Measurements from ENCODE around the gene MRPL58.

The MRPL58 gene

DNA sequence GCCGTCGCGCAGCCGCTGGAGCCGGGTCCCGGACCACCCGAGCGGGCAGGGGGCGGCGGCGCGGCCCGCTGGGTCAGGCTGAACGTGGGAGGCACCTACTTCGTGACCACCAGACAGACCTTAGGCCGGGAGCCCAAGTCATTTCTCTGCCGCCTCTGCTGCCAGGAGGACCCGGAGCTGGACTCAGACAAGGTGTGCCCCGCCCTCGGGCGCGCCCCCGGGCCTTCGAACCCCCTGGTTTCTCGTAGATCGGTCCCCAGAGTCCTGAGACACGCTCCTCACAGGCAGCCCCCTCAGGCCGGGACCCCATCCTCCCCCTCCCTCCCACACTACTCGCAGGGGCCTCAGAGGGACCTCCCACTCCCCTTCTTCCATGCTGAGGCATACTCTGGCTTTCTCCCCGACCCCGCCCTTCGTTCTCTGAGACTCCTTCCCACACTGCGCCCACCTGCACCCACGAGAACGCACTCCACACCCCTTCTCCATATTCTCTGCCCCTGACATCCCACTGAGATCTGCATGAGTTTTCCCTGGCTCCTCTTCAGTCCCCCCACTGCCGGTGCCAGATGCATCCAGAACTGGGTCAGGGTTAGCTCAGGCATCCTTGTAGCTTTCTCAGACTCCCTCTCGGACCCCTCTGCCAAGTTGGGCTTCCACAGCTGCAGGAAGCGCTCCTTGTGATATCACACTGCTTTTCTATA is 35.1 kb downstream of the MRPL58 start:
- DNase-seq (ENCODE audit: low spot score) = no peak

DNA sequence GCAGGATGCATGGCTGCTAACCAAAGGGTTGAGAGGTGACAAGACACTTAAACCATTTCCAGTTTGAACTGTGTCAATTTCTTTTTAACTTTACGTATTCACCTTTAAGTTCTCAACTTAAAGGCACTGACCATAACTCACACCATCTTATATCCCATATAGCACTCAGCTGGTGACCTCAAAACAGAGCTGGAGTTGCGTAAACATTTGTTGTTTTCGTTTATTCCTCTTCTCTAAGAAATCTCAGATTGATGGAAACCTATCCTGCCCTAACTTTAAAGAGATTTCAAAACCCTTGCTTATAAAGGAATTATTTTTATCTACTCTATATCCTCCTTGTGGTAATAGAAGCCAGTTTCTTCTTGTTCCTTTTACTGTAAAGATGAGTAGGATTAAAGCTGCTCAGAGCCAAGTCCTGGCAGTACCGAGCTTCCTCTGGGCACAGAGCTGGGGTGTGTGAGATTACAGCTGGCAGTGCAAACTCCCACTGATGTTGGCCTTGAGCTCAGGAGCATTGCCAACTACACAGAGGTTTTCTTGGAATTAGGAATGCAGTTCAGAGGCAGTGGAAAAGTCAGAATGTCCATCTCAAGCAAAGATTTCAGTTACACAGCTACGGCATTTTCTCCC is 35.9 kb downstream of the MRPL58 start:
- peak; percentile 33 for DNase-seq (ENCODE audit: low spot score)

DNA sequence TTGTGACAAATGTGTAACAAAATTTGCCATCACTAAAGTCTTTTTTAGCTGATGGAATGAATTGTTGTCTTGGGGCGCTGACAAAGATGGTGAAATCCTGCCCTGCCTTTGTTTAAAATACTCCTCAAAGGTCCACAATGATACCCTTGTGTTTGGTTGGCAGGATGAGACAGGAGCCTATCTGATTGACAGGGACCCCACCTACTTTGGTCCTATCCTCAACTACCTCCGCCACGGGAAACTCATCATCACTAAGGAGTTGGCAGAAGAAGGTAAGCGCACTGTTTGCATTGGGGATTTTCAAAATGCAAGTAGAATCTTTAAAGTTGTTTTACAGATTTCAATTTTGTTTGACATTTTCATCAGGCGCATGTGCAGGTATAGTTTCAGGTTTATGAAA is 36.6 kb downstream of the MRPL58 start:
- DNase-seq (ENCODE audit: low spot score) = no peak

GRCh38 chr17:75049706-75050105 is 37.2 kb downstream of the MRPL58 start:
- DNase-seq (ENCODE audit: low spot score) = no peak

DNA sequence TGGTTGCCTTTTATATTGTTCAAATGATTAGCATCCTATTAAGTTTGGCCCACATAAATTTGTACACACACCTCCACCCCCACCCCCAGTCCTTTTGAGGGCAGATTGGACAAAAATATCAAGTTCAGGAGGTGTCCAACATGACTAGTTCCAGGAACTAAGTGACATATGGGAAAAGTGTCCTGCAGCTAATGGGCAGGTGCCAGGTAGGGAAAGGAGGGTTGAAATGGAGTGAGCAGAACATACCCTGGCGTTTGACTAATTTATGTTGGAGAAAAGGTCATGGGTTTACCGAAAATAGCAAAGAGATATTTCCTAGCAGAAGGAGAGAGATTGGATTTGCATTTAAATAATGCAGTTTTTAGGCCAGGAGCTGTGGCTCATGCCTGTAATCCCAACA is 39.5 kb downstream of the MRPL58 start:
- DNase-seq (ENCODE audit: low spot score) = no peak

DNA sequence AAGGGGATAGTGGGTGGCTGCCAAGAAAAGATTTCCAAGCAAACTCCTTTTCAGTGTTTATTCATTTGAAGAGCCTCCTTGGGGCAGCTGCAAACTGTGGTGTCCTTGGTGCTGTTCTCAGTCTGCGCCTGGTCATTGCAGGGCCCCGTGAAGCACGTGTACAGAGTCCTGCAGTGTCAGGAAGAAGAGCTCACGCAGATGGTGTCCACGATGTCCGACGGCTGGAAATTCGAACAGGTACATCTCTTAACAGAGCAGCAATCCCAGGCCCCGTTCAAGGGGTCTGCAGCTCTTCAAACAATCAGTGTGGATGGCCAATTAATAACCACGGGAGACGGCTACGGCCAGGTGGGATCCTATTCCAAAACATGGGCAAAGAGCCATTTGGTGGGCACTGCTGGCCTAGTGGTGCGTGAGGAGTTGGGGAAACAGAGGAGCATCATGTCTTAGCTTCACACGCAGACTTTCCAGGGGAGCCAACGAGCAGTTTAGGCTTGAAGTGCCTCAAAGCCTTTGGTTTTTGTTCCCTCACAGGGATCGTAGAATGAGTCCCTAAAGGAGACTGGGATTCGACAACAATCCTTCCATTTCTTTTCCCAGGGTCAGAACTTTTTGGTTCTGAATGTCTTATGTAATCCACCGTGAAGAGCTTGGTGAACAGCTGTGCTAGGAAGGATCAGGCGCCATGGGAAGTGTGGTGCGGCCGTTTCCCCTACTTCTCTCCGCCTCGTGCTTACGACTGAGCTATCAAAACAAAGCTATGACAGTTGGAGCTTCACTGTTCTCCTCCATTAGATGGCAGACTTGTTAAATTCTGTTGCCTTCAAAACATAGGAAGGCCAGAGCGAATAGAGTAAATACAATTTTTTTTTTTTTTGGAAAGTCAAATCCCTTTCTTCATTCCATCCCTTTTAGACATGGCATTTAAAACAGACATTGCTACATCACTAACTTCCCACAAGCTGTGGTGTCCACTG is 47.2 kb downstream of the MRPL58 start:
- peak; percentile 74 for DNase-seq (ENCODE audit: low spot score)

DNA sequence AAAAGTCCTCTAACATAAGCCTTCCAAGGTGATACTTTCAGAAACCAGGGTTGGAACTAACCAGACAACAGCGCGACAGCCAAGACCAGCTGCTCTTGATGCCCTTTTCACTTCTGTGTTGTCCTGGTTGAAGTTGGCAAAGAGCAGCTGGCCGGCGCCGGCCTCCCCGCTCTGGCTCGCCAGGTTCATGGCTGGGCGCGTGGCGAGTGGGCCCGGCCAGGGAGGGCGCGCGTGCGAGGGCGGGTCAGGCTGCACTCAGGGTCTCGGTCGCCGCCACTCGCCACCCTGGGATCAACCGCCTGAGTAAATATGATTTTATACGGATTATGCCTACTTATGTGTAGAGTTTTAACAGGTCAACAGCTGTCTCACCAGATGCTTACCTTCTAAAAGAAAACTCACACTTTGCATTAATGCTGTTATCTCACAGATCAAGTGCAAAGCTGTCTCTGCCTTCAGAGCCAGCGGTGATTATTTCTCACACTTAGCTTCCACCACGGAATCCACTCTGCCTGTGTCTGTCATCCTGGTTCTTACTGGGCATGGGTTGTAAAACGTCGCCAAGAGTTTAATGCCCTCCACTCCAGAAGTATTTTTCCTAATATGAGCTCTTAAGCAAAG is 48.1 kb downstream of the MRPL58 start:
- DNase-seq (ENCODE audit: low spot score) = no peak

DNA sequence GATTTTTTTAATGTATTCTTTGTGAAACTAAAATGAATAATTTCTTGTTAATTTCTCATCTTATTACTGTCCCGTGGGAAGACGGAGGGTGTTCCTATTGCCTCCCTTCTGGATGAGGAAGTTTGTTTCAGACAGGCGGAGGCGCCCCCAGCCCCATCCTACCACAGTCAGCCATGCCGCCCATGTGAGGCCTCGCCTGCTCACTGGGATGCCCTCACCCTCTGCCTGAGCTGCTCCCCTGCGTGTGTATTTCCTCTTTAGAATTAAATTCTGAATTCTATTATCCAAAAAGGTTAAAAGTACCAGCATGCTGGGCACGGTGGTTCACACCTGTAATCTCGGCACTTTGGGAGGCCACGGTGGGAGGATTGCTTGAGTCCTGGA is 48.6 kb downstream of the MRPL58 start:
- DNase-seq (ENCODE audit: low spot score) = no peak

GRCh38 chr17:75061618-75062017 is 49.1 kb downstream of the MRPL58 start:
- DNase-seq (ENCODE audit: low spot score) = no peak

GRCh38 chr17:75063201-75063600 is 50.7 kb downstream of the MRPL58 start:
- no peak for DNase-seq (ENCODE audit: low spot score)

- no peak for DNase-seq (ENCODE audit: low spot score)
These were observed 51.2 kb downstream of the MRPL58 start for GRCh38 chr17:75063626-75064025.

GRCh38 chr17:75064040-75064439 is 51.6 kb downstream of the MRPL58 start:
- no peak for DNase-seq (ENCODE audit: low spot score)

DNA sequence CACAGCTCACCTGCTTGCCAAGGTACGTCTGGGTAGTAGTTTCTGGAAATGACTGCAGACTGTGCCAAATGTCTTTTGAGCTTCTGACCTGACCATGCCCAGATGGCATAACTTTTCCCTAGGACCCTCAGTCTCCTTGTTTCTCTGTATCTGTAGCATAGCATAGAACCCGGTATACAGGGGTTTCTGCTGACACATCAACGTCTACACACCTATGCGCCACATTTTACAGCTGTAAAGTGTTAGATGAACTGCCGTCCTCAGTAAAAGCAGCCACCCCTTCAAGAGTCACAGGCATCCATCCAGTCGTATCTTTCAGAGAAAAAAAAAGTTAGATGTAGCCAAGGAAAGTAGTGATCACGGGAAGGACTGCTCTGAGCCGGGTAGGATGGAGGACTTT is 52.0 kb downstream of the MRPL58 start:
- DNase-seq (ENCODE audit: low spot score) = no peak

DNA sequence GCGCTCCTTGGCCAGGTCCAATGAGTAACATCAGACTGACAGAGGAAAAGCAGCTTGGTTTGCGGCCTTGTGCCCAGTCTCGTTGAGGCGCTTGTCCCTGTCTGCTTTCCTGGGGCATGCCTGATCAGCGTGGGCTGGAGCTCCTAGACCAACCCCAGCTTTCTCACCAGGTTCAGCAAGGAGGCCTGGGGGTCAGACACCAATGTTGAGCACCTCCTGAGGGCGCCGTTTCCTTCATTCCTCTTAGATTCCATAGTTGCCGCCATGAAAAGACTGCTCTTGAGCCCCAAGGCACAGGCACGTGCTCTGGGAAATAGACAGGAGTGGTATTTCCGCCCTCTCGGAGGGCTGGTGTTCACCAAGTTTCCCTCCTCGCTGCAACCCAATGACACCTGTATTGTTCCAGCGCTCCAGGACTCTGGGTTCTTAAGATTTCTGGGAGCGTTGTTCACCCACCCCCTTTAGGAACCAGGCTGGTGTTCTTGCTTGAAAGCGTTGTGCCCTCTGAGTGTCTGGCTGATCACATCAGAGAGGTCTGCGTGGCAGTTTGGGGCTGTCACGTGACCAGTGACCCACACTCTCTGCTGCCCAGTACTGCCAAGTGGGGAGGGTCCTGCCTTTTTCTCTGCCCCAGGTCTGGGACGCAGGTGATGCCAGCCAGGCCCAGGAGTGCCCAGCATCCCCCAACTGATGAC is 52.5 kb downstream of the MRPL58 start:
- DNase-seq (ENCODE audit: low spot score) = no peak

DNA sequence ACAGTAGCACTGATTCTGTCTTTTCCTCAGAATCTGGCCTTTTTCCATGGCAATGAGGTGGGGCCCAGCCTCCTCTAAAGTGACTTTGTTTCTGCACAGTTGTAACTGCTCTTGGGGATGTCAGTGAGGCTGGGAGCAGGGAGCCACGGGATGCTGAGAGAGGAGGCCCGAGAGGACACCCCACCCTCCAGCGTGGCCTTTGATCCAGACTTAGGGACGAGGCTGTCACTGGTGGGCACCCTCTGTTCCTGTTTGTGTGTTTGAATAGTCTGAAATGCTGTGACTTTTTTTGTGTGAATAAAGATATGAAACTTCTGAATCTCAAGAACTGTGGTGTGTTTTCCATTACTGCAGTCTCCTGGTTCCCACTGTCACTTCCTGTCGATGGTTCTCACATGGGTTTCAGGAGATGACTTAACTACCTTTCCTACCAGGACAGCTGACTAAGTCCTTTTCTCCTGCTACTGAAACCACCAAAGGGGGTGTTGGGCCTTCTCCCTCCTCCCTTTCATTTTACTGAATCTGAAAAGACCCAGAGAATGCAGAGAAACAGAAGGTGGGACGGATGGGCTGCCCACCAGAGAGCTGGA is 53.2 kb downstream of the MRPL58 start:
- DNase-seq (ENCODE audit: low spot score) = peak; percentile 43

- no peak for DNase-seq (ENCODE audit: low spot score)
These were observed 55.4 kb downstream of the MRPL58 start for GRCh38 chr17:75067856-75068255.

DNA sequence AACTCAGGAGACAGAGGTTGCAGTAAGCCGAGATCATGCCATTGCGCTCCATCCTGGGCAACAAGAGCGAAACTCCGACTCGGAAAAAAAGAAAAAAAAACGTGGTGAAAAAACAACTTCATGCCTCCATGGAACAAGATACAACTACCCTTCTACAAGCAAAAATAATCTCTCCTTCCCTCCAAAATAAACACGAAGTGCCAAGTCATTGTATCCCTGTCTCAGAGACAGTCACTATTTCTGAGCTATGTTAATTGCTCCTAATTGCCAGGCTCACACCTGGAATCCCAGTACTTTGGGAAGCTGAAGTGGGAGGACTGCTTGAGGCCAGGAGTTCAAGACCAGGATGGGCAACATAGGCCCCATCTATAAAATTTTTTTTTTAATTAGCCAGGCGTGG is 56.3 kb downstream of the MRPL58 start:
- no peak for DNase-seq (ENCODE audit: low spot score)

- DNase-seq (ENCODE audit: low spot score) = no peak
These were observed 57.3 kb downstream of the MRPL58 start for GRCh38 chr17:75069783-75070182.

Measured in AG20443 (cell line).